ENCODE data around the gene OTOP3. TPM values are rescaled to one million over a fixed set of nuclear protein-coding genes. Genes with fewer than 3 reads are reported as not detected.
"Not testable (repeated sequence)": the region's sequence is repeated elsewhere in the genome, so short reads cannot be mapped to it uniquely, and the experiment has no call there.

The OTOP3 gene, protein sequence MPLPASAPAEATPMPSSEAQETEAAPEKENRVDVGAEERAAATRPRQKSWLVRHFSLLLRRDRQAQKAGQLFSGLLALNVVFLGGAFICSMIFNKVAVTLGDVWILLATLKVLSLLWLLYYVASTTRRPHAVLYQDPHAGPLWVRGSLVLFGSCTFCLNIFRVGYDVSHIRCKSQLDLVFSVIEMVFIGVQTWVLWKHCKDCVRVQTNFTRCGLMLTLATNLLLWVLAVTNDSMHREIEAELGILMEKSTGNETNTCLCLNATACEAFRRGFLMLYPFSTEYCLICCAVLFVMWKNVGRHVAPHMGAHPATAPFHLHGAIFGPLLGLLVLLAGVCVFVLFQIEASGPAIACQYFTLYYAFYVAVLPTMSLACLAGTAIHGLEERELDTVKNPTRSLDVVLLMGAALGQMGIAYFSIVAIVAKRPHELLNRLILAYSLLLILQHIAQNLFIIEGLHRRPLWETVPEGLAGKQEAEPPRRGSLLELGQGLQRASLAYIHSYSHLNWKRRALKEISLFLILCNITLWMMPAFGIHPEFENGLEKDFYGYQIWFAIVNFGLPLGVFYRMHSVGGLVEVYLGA
- not detected in 2 replicates for total RNA-seq (2014; rRNA removed; shearing (Covaris generic))
- polyA plus RNA-seq (2015; cell fraction: cytosol; rRNA removed): not detected in 2 replicates
- not detected in 2 replicates for polyA plus RNA-seq (2015; cell fraction: nucleus; rRNA removed)

DNA sequence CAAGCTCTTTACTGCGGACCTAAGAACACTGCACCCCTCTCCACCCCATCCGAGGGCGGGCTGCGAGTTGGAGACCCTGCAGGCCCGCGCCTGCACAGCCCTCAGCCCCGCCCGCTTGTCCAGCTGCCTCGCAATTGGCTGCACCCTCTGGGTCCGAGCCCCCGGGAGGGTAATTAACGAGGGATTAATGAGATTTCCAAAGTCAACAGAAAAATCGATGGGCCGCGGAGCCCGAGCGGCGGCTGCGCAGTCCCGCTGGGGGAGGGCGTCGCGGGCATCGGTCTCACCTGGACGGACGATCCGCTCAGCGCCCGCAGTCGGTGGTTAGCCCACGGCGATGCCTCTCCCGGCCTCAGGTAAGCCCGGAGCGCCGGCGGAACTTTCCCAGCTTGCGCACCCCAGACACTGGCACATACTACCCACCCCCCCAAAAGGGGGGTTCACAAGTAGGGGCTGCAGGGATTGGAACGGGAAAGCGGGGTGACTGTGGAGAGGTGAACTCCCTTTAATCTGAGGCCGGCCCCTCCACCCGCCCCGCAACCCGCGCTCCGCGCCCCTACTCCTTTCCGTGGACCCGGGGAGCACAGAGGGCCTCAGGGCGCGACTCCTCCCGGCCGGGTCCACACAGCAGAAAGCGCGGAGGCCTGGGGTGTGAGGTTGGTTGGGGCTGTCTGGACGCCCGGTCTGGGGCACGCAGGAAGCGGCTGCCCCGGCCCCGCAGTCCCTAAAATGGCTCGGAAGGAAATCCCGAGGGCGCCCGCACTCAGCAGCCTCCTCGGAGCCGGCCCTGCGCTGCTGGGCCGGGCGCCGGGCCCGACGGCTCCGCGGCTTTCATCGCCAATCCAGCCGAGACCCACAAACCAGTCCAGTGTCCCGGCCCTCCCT lies at the start of gene OTOP3:
TSS of gene OTOP3 (plus strand) at position 314 of the 885 bp plus-strand sequence. CDS start at position 338, 24 bp downstream.
- DNase-seq (ENCODE audit: low read depth): no peak

DNA sequence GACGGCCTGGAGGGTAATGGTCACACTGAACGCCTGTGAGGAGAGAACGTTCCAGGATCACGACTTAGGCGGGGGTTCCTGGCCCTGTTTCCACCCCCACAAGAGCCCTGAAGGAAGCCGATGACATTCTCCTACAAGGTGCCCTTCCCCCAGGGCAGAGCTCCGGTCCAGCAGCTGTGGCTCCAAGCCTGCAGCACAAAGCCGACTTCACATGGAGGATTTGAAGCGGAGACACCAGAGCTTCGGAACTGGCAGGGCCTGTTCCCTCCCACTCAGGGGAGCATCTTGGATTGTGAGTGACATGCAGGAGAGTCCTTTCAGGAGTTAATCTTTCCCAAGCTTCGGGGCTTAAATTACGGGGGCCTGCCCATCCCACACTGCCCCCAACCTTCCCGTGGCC lies 47.2 kb upstream of the OTOP3 start:
- no peak for DNase-seq (ENCODE audit: low read depth)

DNA sequence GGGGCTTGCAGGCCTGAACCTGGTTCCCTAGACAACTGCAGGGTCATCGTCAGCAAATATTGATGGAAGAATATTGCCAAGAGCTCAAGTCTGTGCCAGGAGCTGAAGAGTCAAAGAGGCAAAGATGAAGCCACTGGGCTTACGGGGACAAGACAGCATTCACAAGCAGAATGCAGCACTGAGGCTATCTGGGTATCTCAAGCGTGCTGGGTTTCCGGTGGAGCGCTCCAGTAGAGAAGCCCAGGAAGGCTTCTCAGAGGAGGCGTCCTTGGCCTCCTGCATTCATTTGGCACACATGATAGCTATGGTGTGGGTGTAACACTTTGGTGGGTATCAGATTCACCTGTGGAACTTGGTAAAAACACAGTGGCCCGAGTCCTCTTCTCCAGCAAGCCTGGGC lies 45.1 kb upstream of the OTOP3 start:
- no peak for DNase-seq (ENCODE audit: low read depth)

DNA sequence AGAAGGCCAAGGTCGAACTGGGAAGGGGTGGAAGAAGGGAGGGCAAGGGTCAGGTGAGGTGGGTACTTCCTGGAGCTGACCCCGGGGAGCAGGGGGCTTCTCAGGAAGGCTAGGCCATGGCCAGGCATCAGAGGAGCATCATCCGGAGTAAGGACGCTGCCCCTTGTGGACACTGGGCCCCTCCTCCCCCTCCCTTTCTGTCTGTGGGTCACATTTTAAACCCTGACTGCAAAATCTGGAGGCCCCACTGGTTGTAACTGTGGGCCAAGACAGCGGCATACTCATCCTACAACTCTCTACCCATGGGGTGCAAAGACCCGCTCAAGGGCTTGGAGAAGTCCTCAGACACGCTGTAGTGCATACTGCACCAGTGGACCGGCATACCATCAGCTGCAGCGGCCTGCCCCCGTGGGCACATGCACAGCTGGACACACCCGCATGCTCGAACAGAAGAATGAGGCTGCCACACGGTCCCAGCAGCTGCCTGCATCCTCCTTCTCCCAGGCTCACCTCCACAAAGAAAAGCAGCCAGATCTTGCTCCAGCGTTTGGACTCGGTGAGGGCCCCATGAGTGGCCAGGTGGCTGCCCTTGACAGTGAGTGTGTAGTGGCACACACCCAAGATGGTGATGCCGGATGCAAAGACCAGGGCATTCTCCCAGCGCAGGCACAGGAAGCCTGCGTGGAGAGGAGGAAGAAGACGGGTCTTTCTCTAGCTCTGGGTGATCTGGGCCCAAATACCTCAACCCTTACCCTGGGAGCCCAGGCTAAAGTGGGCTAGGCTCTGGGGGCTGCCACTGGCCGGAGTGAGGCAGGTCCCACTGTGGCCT lies 43.5 kb upstream of the OTOP3 start:
- no peak for DNase-seq (ENCODE audit: low read depth)

DNA sequence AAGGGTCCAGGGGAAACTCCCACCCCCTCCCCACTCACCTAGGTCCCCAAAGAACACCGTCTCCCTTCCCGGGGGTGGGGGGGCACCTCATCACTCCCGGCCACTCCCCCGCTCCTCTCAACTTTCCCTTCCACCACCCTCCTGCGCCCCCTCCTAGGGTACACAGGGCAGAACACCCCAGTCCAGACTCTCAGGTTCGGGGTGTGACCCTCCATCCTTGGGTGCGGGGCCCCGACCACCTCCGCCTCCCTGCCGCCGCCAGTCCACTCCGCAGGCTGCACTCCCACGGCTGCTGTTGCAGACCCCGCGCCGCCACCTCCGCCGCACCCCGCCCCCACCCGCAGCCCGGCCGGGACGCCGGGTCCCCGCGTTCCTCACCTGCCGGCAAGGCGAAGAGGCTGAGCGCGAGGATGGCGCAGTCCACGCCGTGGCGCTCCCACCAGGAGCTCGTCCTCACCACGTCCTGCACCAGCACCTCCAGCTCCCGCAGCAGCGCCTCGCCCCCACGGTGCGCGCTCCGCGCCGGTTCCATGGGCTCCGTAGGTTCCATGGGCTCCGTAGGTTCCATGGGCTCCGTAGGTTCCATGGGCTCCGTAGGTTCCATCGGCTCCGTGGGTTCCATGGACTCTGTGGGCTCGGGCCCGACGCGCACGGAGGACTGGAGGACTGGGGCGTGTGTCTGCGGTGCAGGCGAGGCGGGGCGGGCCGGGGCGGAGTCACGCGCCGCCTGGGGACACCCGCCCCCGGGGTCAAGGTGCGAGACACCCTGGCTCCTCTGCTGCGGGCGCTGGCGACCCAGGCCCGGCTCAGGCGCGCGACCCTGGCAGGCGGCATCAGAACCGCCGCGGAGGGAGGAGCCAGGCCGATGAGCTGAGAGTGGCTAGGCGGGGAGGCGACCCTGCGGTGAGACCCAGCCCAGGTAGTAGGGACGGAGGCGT lies 42.5 kb upstream of the OTOP3 start, which contains the start of gene FADS6:
TSS of gene FADS6 (minus strand) at position 660 of the 938 bp plus-strand sequence. CDS start at position 622, 38 bp downstream.
- no peak for DNase-seq (ENCODE audit: low read depth)

DNA sequence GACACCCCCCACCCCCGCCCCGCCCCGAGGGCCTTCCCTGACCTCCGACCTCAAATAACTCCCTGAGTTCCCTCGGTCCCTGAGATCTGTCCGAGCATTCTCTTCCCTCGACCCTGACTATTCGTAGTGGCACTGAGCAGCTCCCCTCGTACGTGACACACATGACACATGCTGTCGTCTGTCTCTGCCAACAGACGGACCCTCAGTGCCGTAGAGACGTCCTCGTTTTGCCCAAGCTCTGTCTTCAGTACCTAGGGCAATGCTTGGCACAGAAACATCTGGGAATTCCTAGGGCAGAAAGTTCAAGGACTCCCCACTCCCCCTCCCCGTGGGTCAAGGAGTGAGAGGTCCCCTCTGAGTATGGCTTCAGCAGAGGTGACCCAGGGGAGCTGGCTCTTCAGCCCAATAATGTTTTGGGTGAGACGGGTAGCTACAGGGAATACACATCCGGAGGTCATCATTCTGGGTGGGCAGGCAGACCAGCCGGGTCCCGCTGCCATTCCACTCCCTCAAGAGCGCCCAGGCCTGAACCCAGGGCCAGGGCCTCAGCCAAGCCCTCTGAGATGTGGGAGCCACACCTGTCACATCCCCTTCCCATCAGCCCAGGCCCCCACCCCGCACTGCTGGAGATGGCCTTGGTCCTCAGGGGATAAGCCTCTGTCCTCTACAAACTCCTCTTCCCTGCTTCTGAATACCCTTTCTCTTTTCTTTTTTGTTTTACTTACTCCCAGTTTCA lies 41.6 kb upstream of the OTOP3 start:
- DNase-seq (ENCODE audit: low read depth): no peak

DNA sequence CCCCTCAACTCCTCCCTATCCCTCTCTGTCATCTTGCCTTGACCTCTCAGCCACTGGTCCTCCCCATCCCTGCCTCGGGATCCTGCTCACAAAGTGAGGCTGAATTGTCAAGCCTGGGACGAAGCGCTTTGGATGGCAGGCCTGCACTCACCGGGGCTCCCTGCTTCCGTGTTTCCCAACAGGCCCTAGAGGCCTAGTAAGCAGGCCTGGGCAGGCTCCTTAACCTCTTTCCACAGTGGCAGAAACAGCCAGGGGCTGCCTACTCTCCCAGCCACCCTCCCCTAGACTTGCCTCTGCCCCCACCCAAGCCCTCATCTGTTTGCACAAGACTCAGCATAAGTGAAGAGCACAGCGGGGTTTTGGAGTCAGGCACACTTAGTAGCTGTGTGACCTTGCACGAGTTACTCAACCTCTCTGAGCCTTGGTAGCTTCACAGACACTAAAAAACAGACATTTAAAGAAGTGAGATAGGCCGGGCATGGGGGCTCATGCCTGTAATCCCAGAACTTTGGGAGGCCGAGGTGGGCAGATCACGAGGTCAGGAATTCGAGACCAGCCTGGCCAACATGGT lies 37.2 kb upstream of the OTOP3 start:
- DNase-seq (ENCODE audit: low read depth): no peak

DNA sequence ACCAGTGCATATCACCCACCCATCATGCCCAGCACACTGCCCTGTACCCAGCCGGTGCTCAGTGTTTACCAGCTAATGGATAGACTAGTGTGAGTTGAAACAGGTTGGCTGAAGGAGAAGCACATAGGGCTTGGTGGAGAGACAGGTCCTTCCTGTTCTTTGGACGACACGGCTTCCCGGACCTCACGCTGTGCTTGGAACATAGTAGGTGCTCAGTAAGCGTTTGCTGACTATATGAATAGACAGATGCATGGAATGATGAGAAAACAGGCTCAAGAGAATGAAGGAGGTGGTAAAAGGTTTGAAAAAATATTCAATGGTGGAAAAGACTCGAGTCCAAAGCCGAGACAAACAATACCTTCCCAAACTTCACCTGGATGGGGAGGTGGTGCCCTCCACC lies 35.5 kb upstream of the OTOP3 start:
- DNase-seq (ENCODE audit: low read depth): no peak

DNA sequence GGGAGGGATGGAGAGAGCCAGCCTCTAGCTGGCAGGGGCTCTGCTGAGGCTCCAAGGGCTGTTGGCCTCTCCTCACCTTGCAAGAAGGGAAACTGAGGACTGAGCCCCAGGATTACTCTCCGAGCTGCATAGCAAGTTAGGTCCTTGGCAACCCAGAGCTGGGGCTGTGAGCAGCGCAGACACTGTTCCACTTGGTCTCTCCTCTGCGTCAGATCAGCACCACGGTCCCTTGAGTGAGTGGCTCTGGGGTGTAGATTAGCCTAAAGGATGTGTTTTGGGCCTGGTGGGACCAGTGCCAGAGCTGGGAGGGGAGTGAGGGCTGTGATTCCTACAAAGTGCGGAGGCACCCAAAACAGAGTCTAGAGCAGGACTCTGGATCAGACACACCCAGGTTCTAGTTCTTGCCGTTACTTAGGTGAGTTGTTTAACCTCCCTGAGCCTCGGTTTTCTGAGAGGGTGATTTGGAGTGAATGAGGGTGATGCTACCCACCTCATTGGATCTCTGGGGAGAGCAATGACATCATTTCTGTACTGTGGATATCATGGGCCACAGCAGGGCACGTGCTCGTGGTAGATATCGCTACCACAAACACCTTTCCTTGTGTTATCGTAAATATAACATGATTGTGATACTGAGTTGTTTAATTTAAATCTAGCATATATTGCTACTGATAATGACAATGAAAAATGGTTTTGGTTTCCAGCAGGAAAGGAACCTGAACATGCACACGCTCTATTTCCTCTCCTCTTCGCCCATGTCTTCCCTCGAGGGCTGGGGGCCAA lies 34.2 kb upstream of the OTOP3 start:
- DNase-seq (ENCODE audit: low read depth): no peak

DNA sequence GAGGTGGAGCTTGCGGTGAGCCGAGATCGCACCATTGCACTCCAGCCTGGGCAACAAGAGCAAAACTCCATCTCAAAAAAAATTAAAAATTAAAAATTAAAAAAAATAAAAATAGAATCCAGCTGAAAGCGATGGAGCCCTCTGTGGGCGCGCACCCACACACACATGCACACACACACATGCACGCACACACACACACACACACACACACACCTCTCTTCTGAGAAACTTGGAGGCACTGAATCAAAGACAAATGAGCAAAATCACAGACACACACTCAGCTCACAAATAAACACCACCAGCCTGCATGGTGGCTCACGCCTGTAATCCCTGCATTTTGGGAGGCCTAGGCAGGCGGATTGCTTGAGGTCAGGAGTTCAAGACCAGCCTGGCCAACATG lies 32.7 kb upstream of the OTOP3 start:
- DNase-seq (ENCODE audit: low read depth): no peak

DNA sequence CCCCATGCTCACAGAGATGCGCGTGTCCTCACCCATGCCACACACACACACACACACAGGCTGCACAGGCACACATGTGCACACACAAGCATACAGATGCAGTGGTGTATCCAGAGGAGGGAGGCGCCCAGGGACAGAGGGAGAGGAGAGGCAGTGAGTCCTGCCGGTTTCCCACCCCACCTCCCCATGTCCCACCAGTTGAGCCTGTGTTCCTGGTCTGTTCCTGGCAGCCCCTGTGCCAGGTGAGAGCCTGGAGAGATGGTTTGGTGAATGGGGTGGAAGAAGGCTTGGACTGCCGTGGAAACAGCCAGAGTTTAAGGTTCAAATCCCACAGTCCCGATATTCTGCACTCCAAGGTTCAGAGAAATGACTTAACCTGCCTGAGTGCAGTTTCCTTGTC lies 32.0 kb upstream of the OTOP3 start:
- no peak for DNase-seq (ENCODE audit: low read depth)

DNA sequence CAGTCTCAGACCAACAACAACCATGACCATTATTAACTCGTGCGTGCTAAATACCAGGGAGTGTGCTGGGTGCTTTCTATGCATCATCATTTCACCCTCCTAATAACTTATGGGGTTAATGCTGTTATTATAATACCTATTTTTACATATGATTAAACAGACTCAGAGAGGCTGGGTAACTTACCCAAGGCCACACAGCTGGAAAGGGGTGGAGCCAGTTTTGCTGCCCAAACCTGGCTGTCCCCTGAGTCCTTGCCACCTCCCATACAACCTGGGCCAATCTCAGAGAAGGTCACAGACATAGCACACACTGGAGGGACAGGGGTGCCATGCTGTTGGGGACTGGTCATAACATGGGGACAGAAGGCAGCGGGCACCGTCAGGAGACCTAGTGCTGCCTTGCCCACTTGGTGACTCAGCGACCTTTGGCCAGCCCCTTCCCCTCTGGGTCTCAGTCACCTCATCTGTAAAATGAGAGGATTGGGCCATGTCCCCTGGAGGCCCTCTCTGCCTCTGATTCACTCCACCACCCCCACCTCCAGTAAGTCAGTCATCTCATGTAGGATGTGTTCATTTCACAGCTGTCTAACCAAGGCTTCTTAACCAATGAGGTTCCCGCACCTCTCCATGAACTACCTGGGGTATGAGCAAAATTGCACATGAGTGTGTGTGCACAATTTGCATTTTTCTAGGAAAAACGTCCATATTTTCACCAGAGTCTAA lies 30.9 kb upstream of the OTOP3 start:
- DNase-seq (ENCODE audit: low read depth): no peak

DNA sequence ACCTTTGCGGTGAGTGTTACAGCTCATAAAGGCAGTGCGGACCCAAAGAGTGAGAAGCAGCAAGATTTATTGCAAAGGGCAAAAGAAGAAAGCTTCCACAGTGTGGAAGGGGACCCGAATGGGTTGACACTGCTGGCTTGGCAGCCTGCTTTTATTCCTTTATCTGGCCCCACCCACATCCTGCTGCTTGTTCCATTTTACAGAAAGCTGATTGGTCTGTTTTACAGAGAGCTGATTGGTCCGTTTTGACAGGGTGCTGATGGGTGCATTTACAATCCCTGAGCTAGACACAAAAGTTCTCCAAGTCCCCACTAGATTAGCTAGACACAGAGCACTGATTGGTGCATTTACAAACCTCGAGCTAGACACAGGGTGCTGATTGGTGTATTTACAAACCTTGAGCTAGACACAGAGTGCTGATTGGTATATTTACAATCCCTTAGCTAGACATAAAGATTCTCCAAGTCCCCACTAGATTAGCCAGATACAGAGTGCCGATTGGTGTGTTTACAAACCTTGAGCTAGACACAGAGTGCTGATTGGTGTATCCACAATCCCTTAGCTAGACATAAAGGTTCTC lies 29.4 kb upstream of the OTOP3 start:
- peak; percentile 41 for DNase-seq (ENCODE audit: low read depth)

DNA sequence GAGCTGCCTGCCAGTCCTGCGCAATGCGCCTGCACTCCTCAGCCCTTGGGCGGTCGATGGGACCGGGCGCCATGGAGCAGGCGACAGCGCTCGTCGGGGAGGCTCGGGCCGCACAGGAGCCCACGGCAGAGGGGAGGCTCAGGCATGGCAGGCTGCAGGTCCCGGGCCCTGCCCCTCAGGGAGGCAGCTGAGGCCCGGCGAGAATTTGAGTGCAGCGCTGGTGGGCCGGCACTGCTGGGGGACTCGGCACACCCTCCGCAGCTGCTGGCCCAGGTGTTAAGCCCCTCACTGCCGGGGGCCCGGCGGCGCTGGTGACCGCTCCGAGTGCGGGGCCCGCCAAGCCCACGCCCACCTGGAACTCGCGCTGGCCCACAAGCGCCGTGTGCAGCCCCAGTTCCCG lies 28.7 kb upstream of the OTOP3 start:
- no peak for DNase-seq (ENCODE audit: low read depth)

DNA sequence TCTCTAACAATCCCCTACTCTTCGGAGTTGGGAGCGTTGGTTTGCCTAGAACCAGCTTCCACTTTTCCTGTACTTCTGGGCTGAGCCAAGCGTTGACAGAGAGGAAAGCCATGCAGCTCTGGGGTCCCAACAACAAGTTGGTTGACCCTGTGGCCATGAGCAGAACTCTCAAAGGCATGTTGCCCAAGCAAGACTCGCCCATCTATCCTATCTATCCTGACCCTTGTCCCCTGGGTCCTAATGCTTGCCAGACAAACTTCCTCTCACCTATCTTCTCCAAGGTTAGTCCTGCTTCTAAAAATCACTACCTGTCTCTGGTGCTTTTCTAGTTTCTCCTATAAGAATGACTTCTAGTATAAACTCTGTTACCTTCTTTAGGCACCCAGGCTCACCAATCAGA lies 26.6 kb upstream of the OTOP3 start:
- not testable (repeated sequence) for DNase-seq (ENCODE audit: low read depth)

DNA sequence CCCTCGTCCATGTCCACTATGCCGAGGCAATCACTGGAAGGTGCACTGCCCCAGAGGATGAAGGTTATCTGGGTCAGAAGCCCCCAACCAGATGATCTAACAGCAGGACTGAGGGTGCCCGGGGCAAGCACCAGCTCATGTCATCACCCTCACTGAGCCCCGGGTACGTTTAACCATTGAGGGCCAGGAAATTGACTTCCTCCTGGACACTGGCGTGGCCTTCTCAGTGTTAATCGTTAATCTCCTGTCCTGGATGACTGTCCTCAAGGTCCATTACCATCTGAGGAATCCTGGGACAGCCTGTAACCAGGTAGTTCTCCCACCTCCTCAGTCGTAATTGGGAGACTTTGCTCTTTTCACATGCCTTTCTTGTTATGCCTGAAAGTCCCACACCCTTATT lies 24.3 kb upstream of the OTOP3 start:
- not testable (repeated sequence) for DNase-seq (ENCODE audit: low read depth)

All from HT1080 (cell line).